ENCODE results near the gene SLC50A1.
"Not testable (repeated sequence)": the region's sequence is repeated elsewhere in the genome, so short reads cannot be mapped to it uniquely, and the experiment has no call there.

The SLC50A1 gene

GRCh38 chr1:155117610-155118009 is 18.0 kb upstream of the SLC50A1 start:
- no peak for DNase-seq

- DNase-seq: not testable (repeated sequence)
These were observed 17.6 kb upstream of the SLC50A1 start for GRCh38 chr1:155118090-155118489.

GRCh38 chr1:155120253-155120652 is 15.4 kb upstream of the SLC50A1 start:
- DNase-seq: no peak

- no peak for DNase-seq
These were observed 14.4 kb upstream of the SLC50A1 start for GRCh38 chr1:155121249-155121648.

- no peak for DNase-seq
These were observed 13.3 kb upstream of the SLC50A1 start for GRCh38 chr1:155122308-155122707.

GRCh38 chr1:155123801-155124200 is 11.9 kb upstream of the SLC50A1 start:
- no peak for DNase-seq

- no peak for DNase-seq
These were observed 10.9 kb upstream of the SLC50A1 start for GRCh38 chr1:155124503-155125463.

GRCh38 chr1:155125511-155125945 is 10.1 kb upstream of the SLC50A1 start:
- DNase-seq: no peak

GRCh38 chr1:155125946-155126555 is 9.6 kb upstream of the SLC50A1 start:
- no peak for DNase-seq

GRCh38 chr1:155126556-155127104 is 9.0 kb upstream of the SLC50A1 start:
- peak; percentile 45 for DNase-seq

- peak; percentile 47 for DNase-seq
These were observed 8.3 kb upstream of the SLC50A1 start, which contains the start of gene EFNA1 for GRCh38 chr1:155127105-155127966. Gene EFNA1 (plus strand): TSS chr1:155127876. CDS start chr1:155127978, 102 bp downstream.

GRCh38 chr1:155127967-155128754 is 7.5 kb upstream of the SLC50A1 start:
- no peak for DNase-seq

GRCh38 chr1:155128755-155129473 is 6.7 kb upstream of the SLC50A1 start:
- peak; percentile 25 for DNase-seq

GRCh38 chr1:155130272-155131006 is 5.2 kb upstream of the SLC50A1 start:
- DNase-seq: no peak

GRCh38 chr1:155131285-155131684 is 4.4 kb upstream of the SLC50A1 start:
- no peak for DNase-seq

GRCh38 chr1:155131856-155132255 is 3.8 kb upstream of the SLC50A1 start:
- no peak for DNase-seq

GRCh38 chr1:155133799-155134281 is 1.8 kb upstream of the SLC50A1 start:
- no peak for DNase-seq

- no peak for DNase-seq
These were observed 1.3 kb upstream of the SLC50A1 start for GRCh38 chr1:155134322-155134721.

- peak; percentile 56 for DNase-seq
These were observed 705 bp upstream of the SLC50A1 start for GRCh38 chr1:155134880-155135414.

- DNase-seq: peak; percentile 14
These were observed 1.1 kb downstream of the SLC50A1 start for GRCh38 chr1:155136748-155137147.
